Measurements from ENCODE around the gene ZNF19.

ZNF19 gene

DNA sequence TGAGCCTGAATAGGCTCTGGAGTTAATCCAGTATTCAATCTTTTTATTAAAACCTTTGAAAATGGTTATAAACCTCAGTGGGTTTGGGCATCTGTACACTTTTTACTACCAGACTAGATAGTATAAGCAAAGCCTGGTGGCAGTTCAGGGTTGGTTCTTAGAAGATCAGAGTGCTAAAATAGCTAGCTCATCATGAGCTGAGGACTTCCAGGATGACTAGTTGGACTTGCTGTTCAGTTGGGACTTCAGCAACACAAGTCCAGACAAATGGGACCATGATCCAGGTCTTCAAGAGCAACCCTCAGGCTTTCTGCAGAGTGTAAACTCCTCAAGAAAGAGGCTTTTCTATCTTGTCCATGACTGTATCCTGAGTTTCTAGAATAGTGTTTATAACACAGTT lies 1.2 kb upstream of the ZNF19 start:
- DNase-seq (ENCODE audit: low read depth) = no peak

DNA sequence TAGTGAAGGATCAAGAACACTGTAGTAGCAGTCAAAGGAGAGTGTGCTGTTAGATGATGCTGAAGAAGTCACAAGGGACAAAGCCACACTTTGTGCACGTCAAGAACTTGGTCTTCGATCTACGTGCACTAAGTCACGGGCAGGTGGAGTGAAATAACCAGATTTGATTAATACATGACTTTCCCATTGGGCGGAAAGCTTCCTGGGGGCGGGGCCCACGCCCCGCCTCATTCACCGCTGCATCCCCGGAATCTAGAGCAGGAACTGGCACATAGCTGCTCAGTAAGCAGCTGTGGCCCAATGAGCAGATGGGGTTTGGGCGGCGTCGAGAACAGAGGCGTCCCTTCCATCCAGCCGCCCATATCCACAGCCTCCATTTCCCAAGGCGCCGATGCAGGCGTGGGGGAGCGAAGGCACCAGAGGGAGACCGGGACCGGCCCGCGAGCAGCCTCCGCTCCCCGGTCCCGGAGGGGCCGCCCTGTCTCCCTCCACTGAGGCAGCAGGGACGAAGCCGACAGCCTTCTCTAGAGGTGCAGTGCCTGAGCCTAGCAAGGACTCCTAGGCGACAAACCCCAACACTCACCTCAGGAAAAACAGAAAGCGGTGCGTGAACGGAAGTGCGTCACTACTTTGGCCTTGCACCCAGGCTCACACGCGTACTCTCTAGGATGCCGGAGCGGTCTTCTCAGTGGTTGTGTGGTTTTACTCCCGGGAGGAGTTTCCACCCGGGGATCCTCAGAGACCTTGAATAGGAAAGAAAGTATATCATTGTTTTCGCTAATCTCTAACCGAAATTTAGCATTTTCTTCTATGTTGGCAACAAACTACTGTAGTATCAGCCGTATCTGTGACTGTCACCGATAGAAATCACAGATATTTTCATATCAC lies 4.9 kb downstream of the ZNF19 start:
- peak; percentile 70 for DNase-seq (ENCODE audit: low read depth)

DNA sequence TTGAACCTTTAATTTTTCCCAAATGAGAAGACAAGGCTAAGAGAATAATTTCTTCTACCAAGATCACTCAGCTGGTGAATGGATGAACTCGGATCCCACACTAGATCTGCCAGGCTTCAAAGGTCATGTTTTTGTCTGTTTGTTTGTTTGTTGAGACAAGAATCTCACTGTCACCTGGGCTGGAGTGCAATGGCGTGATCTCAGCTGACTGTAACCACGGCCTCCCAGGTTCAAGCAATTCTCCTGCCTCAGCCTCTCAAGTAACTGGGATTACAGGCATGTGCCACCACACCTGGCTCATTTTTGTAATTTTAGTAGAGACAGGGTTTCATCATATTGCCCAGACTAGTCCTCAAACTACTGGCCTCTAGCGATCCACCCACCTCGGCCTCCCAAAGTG lies 6.6 kb downstream of the ZNF19 start:
- no peak for DNase-seq (ENCODE audit: low read depth)

DNA sequence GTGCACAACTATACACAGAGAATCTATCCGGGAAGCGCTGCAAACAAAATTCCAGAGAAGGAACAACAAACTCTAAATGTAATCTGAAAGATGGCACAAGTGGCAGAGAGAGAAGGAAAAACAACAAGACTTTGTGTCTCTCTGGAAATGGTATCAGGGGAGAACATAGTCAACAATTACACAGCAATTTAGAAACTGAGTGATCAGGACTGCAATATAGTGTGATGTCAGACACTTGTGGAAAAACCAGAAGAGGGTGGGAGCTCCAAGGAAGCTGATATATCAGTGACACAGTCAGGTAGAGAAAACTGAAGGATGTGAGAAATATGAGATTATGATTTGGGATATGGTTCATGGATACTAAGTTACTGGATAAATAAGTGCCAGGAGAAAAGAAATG lies 8.2 kb downstream of the ZNF19 start:
- DNase-seq (ENCODE audit: low read depth) = no peak

DNA sequence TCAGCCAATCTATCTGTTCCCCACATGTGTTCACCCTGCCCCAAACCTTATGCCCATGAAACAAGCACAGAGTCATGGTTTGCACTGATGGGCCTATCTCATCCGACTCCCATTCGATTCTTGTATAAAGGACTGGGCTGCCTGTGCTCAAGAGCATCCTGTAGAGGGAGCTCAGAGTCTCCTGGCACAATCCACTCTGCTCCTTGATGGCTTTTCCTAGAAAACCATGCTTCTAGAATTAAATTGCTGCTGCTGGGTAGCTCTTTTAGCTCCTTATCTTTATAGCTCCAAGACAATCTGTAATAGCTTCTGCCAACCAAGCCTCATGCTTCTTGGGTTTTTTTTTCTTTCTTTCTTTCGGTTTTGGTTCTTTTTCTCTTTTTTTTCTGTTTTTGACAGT lies 9.7 kb downstream of the ZNF19 start:
- no peak for DNase-seq (ENCODE audit: low read depth)

DNA sequence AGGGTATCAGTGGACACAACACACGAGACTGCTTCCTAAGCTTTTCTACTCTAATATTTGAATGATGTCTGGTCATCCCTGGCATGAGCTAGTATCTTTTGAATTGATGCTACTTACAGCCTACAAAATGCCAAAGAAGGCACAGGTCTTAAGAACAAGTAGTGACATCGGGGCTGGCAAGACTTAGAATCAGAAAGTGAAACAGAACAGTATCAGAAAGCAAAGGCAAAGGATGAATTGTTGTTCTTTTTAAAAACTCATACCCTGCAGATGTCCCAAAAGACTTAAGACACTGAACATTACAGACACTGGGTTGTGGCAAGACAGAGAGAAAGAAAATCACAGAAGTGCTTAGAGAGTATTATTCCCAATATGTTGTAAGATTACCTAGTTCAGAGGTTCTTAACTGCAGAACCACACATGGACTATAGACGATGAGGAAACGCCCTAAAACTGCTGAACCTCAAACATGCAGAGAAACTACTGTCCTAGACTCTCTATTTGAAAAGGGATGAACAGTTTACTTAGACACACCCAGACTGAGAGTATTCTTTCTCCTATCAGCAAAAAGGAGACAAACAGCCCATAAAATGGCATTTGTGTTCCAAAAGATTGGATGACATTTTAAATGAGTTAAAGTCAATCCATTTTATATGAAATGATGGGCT lies 12.5 kb downstream of the ZNF19 start:
- DNase-seq (ENCODE audit: low read depth) = no peak

DNA sequence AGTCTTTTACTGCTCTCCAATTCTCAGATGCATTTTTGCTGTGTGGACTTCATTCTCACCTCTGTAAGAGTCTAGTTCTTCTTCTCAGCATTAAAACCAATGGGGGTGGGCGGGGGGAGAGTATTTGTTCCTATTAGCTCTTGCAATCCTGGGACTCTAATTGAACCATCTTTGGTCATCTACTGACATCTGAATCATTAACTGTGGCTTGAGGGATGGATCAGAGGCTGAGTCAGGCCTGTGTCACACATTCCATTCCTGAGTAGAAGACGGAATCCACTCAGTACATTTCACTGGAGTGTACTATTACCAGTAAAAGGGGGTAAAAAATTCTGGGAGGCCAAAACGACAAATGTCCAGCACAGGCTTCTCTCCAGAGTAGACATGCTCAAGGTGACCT lies 14.3 kb downstream of the ZNF19 start:
- DNase-seq (ENCODE audit: low read depth) = no peak

DNA sequence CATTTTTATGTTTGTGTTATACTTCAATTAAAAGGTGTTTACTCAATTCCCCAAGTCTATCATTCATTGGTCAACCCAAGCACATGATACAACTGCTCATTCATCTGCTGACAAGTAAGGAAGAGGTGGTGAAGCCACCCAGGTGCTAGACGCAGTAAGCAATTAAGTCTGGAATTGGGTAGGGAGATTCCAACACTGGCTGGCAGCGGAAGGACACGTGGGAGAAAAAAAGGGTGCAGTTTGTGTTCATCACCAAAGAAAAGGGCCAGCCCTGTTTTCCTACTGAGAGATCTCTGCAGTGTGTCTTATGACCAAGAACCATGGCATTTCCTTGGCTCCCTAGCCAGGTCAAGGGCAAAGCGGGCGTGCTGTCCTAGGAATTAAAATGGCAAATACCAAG lies 15.2 kb downstream of the ZNF19 start:
- no peak for DNase-seq (ENCODE audit: low read depth)

DNA sequence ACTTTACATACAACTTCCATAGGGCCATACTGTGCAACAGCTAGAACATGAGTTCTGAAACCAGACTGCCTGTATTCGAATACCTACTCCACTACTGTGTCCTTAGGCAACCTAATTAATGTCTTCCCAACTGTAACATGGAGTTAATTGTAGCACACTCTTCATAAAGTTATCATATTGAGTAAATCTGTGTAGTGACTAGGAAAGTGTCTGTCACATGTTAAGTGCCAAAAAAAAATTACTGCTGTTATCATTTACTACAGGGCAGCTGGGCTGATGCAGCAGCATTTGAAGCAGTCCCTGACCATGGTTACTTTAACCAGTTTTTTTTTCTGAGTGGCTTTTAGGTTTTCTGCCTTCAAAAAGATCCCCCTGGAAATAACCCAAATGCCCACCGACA lies 16.2 kb downstream of the ZNF19 start:
- DNase-seq (ENCODE audit: low read depth) = no peak

DNA sequence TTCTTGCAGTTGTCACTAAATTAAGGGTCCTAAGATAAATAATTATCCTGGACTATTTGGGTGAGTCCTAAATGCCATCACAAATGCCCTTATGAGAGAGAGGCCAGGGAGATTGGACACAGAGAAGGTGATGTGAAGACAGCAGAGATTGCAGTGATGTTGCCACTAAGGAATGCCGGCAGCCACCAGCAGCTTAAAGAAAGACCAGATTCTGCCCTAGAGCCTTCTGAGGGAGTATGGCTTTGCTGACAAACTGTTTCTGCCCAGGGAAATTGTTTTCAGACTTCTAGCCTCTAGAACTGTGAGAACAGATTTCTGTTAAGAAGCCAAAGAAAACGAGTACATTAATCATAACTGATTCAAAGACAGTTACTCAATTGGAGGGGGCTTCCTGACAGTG lies 17.1 kb downstream of the ZNF19 start:
- no peak for DNase-seq (ENCODE audit: low read depth)

DNA sequence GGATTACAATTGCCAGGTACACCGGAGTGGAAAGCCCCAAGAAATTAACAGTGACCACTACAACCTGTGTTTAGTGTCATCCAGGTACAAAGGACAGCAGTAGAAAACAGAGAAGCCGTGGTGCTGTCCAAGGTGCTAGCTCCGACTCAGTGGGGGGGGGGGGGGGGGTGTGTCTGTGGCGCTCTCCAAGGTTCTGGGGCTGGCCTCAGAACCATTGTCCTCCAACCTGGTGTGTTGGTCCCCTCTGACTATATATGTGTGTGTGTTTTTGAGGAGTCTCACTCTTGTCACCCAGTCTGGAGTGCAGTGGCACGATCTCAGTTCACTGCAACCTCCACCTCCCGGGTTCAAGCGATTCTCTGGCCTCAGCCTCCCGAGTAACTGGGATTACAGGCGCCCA lies 21.3 kb downstream of the ZNF19 start:
- peak; percentile 1 for DNase-seq (ENCODE audit: low read depth)

DNA sequence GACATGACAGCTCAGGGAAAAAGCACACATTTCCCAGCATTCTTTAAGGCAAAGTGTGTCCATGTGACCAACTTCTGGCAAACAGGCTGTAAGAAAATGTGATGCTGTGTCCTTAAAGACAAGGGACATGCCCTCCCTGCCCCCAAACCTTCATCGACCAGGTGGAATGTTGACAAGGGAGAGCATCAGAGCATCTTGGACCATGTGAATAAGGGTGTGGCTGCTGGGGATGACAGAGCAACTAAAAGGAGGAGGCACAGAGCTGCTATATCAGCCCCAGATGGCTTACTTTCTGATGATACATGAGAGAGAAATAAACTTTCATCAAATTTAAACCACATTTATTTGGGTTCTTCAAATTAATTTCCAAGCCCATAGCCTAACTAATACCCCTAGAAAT lies 24.9 kb downstream of the ZNF19 start:
- no peak for DNase-seq (ENCODE audit: low read depth)

DNA sequence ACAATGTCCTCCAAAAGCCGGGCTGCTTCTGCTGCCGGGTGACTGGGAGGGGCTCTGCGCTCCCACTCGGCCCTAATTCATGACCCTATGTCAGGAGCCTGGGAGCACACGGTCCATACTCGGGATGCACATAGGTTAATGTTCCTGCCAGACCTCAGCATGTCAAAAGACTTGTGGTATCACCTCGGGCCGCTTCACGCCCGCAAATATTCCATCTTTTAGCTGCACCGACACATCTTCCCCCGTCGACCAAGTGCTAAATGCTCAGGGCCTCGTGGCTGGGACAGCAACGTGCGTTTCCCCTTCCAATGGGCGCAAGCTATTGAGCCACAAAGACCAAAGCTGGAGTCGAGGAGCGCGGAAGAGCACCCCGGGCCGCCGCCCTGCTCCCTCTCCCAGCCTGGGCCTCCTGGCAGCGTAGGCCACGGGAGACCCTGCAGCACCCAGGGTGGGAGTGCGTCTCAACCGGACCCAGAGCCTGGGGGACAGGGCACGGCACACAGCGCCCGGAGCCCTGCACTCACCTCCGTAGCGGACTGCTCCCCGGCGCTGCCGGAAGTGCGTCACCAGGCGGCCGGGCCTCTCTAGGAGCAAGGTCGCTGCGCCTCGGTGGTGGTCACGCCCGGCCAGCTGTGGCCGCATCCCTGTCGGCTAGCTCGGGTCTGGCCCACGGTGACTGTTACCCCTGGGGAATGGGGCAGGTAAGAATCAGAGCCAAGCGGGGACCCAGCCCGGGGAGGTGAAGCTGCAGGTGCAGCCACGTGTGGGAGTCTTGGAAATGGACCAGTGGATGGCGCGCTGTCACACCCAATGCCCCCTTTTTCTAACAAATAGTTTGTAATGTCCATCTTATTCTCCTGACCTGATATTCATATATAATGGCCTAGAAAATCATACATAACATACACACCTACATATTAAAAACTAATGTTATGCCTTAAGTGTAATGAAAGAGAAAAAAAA lies 27.2 kb downstream of the ZNF19 start, which contains the start of gene ZNF23:
TSS of gene ZNF23 (minus strand) at position 562 of the 963 bp plus-strand sequence. CDS start 5,451 bp downstream, outside the sequence.
- DNase-seq (ENCODE audit: low read depth) = peak; percentile 72

DNA sequence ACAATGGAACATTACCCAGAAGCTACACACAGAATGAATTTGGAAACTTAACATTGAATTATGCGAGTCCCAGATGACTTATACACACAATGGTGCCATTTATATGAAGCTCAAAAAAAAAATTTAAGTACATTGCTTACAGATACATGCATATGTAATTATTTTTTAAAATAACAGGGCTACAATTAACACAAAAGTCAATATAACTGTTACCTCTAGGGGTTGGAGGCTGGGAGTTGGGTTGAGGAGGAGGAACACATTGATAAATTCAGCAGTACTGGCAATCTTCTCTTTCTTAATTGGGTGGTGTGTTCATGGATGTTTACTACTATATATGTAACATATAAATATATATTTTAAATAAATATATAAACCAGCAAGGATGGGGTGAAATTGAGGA lies 28.2 kb downstream of the ZNF19 start:
- DNase-seq (ENCODE audit: low read depth) = no peak

DNA sequence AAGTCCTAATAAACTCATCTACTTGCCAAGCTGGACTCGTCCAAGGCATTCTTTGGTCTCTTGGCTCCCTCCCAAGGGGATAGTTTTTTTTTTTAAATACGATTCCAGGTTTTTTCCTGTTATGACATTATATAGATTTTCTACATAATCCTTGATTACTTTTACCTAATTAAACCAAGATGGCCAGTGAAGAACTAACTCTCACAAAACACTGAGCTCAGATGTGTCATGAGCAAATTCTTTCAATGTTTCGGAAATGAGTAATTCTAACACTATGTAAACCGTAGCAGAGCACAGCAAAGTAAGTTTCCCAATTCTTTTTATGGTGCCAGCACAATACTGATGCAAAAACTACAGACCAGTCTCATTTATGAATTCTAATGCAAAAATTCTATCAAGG lies 28.9 kb downstream of the ZNF19 start:
- DNase-seq (ENCODE audit: low read depth) = no peak

DNA sequence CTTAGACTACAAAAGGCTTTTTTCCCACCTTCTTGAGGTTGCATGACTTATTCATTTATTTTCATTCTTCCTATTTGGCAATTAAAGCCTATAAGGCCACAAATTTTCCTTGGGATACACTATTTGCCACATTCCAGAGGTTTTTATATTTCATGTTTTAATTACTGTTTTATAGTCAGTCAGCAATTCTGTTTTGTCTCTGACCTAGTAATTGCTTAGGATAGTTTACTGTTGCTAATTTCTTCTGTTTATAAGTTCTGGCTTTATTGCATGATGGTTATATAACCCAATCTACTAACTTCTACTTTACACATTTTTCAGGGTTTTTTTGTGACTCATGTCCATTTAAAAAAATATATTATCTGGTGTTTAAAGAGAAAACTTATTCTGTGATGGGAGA lies 29.6 kb downstream of the ZNF19 start:
- no peak for DNase-seq (ENCODE audit: low read depth)

DNA sequence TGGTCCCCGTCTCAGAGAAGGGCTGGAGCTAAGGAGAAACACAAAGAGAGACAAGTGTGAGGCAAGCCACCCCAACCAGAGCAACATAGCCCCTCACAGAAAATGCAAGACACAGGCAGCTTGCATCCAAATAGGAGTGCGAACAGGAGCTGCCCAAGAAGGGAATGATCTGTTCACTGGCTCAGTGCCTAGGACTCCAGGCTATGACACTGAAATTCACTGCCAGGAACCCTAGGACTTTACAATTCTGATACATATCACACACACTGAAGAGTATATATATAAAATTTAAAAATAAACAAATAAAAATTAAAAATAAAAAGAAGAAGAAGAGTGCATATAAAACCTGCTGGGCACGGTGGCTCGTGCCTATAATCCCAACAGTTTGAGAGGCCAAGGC lies 32.3 kb downstream of the ZNF19 start:
- DNase-seq (ENCODE audit: low read depth) = no peak

DNA sequence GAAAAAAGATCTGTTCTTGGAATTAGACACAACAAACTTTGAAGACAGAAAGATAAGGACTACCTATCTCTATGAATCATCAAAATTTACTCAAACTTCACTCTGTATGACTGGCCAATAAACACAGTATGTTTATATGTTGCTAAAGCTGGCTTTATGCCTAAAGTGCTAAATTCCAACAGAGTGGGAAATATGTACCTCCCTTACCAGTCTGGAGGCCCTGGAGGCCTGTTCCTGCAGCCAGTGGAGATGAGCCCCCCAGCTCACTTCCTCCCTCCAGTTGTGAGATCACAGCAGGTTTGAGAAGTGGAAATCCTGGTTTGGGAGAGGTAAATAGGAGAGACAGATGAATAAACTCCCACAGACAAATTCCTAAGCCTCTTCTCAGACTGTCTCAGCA lies 36.1 kb downstream of the ZNF19 start:
- no peak for DNase-seq (ENCODE audit: low read depth)

DNA sequence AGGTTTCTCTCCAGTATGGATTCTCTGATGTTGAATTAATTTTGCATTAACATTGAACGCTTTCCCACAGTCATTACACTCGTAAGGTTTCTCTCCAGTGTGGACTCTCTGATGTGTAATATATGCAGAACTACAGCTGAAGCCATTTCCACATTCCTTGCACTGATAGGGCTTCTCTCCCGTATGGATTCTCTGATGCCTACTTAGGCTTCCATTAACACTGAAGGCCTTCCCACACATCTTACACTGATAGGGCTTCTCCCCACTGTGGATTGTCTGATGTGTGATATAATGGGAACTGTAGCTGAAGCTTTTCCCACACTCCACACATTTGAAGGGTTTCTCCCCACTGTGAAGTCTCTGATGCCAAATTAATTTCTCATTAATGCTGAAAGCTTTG lies 40.1 kb downstream of the ZNF19 start:
- no peak for DNase-seq (ENCODE audit: low read depth)

DNA sequence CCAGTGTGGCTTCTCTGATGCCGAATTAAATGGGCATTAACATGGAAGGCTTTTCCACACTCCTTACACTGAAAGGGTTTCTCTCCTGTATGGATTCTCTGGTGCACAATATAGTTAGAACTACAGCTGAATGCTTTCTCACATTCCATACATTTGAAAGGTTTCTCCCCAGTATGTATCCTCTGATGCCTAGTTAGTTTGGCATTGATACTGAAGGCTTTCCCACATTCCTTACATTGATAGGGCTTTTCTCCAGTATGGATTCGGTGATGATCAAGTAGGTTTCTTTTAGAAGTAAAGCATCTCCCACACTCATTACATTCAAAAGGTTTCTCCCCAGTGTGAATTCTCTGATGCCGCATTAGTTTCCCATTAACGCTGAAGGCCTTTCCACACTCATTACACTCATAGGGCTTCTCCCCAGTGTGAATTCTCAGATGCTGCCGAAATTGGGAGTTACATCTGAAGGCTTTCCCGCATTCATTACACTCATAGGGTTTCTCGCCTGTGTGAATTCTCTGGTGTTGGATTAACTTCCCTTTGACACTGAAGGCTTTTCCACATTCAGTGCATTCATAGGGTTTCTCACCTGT lies 40.8 kb downstream of the ZNF19 start:
- no peak for DNase-seq (ENCODE audit: low read depth)

DNA sequence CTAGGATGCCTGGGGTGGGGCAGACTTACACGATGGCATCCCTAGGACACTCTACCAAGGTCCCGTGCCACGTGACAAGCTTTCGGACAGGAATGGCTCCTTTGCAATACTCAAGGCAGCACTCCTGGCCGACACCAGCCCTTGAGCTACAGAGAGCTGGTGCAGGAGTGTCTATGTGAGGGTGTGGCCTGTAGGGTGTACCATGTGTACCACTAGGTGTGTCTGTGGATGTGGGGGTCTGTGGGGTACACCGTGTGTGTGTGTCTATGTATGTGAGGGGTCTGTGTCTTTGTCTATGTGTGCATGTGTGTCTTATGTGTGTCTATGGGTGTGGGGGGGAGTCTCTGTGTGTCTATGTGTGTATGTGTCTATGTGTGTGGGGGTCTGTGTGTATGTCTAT lies 45.4 kb downstream of the ZNF19 start:
- no peak for DNase-seq (ENCODE audit: low read depth)

DNA sequence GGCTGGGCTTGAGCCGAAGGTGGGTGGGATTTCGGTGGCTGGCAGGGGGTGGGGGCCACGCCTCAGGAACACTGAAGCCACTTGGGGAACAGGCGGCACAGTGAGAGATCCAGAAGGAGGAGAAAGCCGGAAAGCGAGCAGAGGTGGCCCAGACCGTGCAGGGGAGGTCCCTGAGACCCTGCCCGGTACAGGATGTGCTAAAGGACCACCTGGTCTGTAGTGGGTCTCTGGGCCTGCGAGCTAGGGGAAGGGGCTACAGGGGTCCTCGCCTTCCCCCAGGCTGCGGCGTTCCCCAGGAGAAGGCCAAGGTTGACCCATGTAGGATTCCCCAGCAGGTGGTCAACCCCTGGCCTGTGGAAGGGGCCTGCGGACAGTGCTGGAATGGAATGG lies 47.1 kb downstream of the ZNF19 start, which contains the start of gene TLE7:
TSS of gene TLE7 (minus strand) at position 4 of the 390 bp plus-strand sequence. CDS start 8,730 bp downstream, outside the sequence.
- DNase-seq (ENCODE audit: low read depth) = no peak
